Activated naive CD4-positive, alpha-beta T cell treated with anti-CD3 and anti-CD28 coated beads, Interleukin-2, amount 50 U/mL, for 72 hours (primary cell): ENCODE results near the gene CDKAL1. TPM values are rescaled to one million over a fixed set of nuclear protein-coding genes. Genes with fewer than 3 reads are reported as not detected.
A peak's percentile ranks its signal among the peaks of the same experiment; 100 is the strongest.
"Not testable (repeated sequence)": the region's sequence is repeated elsewhere in the genome, so short reads cannot be mapped to it uniquely, and the experiment has no call there.

Source experiments
- ATAC-seq, 2 donors: fragments of 150-1000 bp; cut with Tn5 transposase; 2 replicates each; pipeline ENCODE4 v1.10.0; 2021; ENCODE audit warnings: mild to moderate bottlenecking in 2 of 2, moderate library complexity in 2 of 2
- DNase-seq, 2 donors: peaks; one replicate each; pipeline ENCODE4 v3.0.0; 2021 to 2022; ENCODE audit warnings: low spot score in 2 of 2
- H3K27ac Mint-ChIP-seq, 2 donors: one replicate each; pipeline ENCODE4 v1.8.0; 2022; ENCODE audit warnings: mild to moderate bottlenecking in 2 of 2, mixed read lengths in 2 of 2
- H3K36me3 Mint-ChIP-seq, 2 donors: one replicate each; pipeline ENCODE4 v1.8.0; 2022; ENCODE audit warnings: mixed read lengths in 2 of 2
- H3K9me3 Mint-ChIP-seq, 2 donors: one replicate each; pipeline ENCODE4 v1.8.0; 2022; ENCODE audit warnings: mixed read lengths in 2 of 2
- total RNA-seq, 2 donors: library from RNA; stranded (reverse); gene quantifications; one replicate each; pipeline ENCODE4 v1.2.3, GENCODE V29; 2022

CDKAL1 gene
- total RNA-seq: 10 to 100 TPM; 24.5 to 30.3 TPM

DNA sequence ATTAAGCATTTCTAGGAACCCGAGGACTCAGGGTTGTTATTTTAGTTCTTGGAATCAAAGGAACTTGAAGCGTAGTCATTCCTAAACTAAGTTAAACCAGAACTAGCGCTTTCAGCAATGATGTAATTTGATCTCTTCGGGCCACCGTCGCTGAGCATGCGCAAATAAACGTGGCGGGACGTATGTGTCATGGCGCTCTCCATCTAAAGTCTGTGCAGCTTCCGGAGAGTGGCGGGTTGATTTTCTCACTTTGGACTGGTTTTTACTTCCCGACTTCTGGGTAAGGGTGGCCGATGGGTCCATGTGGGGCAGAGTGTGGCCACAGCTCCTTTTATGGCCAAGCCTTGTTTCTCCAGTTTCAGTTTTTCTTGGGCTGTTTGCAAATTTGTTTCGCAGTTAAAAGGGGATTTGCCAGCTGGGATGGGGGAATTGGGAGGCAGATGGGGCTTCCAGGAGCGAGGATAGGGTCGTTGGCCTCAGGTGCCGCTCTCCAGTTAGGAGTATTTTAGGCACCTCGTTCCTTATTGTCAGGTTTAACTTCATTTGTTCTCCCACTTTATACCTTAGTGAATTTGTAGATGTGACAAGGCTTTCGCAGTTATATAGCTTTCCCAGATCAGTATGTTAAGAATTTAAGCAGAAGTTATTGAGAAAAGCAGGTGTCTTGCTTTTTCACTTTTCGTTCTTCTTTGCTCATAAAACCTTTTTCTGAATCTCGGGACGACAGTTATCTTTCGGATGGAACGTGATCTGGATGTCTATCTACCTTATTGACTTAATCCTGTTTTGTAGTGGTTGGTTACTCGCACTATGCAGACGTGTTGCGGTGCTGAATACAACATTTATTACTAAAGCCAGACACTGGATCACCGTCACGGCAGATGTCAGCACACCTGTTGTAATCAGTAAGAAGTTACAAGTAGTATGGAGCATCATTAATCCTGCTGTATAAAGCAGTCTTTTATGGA is at the start of gene CDKAL1:
Gene CDKAL1 (plus strand): TSS at position 163 of the 968 bp plus-strand sequence. CDS start 11,894 bp downstream, outside the sequence.
- Mint-ChIP-seq H3K27ac (peak within 1 kb of the TSS; percentile 97 to 99), H3K36me3 (peaks cover 9 to 25% of the 10 kb centered on the region in 2 donors), H3K9me3 (no peaks in the 10 kb centered on the region)
- ATAC-seq (peak; percentile 91 to 92), DNase-seq (peak; percentile 84 to 93)

DNA sequence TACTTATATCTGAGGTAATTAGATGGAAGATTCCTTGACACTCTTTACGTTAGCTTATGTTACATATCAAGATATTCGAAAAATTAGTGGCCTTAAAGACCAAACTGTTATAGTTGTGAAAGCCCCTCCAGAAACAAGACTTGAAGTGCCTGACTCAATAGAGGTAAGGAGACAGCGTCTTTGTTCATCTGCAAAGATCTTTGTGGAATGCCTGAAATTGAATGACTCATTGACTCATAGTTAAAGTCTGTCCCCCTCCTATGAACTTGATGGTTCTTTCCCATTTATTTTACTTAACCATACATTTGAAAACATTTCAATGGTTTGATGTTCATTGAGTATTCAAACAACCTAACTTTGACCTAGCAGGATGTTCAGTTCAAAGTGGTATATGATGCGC is 47.6 kb upstream of the CDKAL1 start:
- Mint-ChIP-seq H3K27ac (peak overlapping the region in 1 of 2 donors; percentile 36), H3K9me3 (no peaks in the 10 kb centered on the region), H3K36me3 (peaks cover 46 to 60% of the 10 kb centered on the region in 2 donors)
- DNase-seq: no peak
- ATAC-seq: peak in 1 of 2 donors; percentile 34

DNA sequence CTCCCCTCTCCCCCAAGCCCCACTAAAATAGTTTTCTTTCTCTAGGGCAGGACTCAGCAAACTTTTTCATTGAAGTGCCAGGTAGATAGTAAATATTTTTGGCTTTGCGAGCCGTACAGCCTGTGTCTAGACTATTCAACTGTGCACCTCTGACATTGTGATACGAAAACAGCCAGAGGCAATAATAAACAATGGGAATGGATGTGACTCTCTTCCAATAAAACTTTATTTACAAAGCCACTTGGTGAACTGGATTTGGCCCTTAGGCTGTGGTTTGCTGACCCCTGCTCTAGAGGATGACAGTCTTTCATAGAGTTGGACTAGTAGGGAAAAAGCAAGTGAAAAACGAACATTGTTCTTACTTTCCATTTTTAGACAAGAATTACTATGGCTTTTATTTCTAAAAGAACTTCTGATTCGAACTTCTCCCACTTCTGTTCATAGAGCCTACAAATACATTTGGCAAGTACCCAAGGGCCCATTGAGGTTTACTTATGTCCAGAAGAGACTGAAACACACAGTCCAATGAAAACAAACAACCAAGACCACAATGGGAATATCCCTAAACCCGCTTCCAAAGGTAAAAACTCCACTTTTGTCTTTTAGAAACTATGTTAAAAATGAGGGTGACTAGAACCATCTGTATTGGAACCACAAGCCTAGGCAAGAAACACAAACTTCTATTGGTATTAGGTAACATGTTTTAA is 46.4 kb upstream of the CDKAL1 start:
- peak overlapping the region in 1 of 2 donors; percentile 12 for H3K27ac Mint-ChIP-seq
- ATAC-seq: no peak
- H3K9me3 Mint-ChIP-seq: no peaks in the 10 kb centered on the region
- H3K36me3 Mint-ChIP-seq: peaks cover 41 to 60% of the 10 kb centered on the region in 2 donors
- DNase-seq: no peak

DNA sequence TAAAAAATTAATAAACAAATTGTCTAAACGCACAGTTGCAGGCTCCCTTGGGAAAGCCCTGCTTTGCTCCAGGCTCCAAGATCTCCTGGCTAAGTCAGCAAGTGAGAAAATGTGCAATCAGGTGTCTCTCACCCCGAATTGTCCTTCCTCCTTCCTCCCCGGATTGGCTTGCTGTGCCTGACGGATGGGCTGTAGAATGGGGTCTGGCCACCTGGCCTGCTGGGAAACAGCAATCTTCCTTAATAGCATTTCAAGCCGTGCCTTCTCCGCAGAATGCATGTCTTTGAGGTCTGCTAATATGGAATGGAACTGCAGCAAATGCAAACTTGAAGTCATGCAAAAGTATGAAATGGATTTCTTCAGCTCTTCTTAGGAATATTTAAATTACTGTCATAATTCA is 43.7 kb upstream of the CDKAL1 start:
- Mint-ChIP-seq H3K36me3 (peaks cover 28 to 48% of the 10 kb centered on the region in 2 donors), H3K27ac (no peak overlapping the region), H3K9me3 (no peaks in the 10 kb centered on the region)
- no peak for DNase-seq
- ATAC-seq: no peak

DNA sequence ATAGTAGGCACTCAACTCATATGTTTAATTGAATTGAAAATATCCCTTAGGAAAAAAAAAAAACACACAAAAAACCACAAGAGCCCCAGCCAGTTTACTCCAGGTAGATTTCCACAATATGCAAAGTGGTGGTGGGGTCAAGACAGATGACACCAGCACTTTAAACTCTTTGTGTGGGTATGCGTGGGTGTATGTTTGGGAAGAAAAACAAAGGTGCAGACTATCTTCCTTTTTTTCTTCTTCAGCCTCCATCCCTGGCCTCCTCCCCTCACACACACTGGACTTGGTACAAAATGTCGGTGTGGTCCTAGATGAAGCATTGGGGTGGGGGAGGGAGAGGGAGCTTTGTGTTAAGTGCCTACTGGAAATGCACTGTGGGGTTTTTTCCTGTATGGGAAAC is 42.2 kb upstream of the CDKAL1 start:
- DNase-seq: no peak
- H3K9me3 Mint-ChIP-seq: no peaks in the 10 kb centered on the region

DNA sequence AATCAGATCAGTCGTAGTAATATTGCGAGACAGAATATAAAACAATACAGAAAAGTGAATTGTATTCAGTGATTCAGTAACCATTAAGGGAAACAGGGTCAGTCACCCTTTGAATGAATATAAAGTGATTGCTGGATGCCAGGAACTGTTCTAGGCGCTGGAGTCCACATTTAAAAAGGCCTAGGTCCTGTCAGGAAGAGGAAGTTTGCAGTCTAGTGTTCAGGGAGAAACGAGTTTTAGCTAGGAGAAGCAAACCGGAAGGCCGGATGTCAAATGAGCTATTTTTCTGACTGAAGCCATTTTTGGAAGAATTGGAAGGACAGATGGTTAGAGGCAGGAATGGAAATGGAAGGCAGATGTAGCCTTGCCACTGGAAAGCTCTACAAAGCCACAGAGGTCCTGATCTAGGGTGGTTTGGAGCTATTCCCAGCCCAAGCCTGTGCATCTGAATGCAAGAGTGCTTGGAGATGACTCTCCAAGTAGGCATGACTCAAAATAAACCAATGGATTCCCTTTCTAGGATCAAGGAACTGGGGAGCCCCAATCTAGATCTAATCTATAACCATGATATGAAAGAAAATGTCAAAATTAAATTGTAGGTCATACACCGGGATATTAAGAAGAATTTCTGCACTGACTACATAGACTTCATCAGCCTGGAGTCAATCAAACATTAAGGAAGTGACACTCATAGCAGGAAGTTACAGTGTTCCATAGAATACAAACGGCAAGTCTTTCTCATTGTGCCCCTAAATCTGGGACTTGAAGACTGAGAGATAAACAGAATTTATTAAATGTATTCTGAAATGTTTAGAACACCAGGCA is 36.8 kb upstream of the CDKAL1 start:
- Mint-ChIP-seq H3K27ac (no peak overlapping the region), H3K9me3 (no peaks in the 10 kb centered on the region), H3K36me3 (no peaks in the 10 kb centered on the region)
- DNase-seq (no peak), ATAC-seq (no peak)

More for the DNA sequence above, 42.2 kb upstream of the CDKAL1 start:
- H3K36me3 Mint-ChIP-seq: peaks cover 21 to 40% of the 10 kb centered on the region in 2 donors
- no peak overlapping the region for H3K27ac Mint-ChIP-seq
- ATAC-seq: no peak

DNA sequence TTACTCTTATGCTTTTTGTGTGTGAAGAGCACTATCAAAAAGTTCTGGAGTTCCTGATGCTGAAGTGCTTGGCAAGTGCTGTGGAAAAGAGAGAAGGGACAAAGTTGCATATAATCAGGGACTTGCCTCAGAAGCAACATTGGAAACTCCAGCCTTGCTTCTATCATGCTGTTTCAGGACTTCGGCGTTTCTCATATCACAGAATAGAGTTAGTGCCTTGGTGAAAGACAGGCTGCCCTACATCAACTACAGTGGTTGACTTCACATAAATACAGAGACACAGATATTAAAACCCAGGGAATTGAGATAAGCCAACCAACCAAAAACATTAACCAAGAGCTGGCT is 36.2 kb upstream of the CDKAL1 start:
- no peaks in the 10 kb centered on the region for H3K36me3 Mint-ChIP-seq
- no peak for ATAC-seq
- DNase-seq: no peak
- H3K27ac Mint-ChIP-seq: no peak overlapping the region
- no peaks in the 10 kb centered on the region for H3K9me3 Mint-ChIP-seq

DNA sequence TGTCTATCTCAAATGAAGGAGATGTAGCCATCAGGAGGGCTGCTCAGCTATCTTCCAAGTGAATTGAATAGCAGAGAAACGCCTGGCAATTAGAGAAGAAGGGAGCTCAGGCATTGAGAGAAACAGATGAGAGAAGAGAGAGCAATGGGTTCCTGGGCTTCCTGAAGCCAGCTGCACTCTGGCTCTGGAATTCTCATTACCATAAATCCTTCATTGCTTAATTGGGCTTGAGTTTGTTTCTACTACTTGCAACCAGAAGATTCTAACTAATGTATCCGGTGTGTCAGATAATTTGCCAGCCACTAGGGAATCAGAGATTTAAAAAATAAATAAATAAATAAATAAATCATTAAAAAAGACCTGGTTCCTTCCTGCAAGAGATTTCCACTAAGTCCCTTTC is 25.0 kb upstream of the CDKAL1 start:
- H3K36me3 Mint-ChIP-seq: no peaks in the 10 kb centered on the region
- no peak for ATAC-seq
- no peaks in the 10 kb centered on the region for H3K9me3 Mint-ChIP-seq

DNA sequence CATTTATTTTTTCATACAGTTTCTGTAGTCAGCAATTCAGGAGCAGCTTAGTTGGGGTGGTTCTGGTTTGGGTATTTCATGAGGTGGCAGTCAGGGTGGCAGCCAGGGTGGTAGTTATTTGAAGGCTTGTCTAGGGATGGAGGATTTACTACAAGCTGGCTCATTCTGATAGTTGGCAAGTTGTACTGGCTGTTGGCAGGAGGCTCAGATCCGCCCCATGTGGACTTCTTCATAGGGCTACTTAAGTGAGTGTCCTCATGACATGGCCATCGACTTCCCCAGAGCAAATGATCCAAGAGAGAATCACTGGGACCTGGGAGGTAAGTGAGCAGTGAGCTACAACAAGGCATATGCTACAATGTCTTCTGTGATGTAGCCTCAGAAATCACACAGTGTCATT is 22.4 kb upstream of the CDKAL1 start:
- ATAC-seq (no peak), DNase-seq (no peak)
- Mint-ChIP-seq H3K9me3 (no peaks in the 10 kb centered on the region), H3K27ac (no peak overlapping the region), H3K36me3 (no peaks in the 10 kb centered on the region)

More for the DNA sequence above, 25.0 kb upstream of the CDKAL1 start:
- H3K27ac Mint-ChIP-seq: no peak overlapping the region
- DNase-seq: no peak

DNA sequence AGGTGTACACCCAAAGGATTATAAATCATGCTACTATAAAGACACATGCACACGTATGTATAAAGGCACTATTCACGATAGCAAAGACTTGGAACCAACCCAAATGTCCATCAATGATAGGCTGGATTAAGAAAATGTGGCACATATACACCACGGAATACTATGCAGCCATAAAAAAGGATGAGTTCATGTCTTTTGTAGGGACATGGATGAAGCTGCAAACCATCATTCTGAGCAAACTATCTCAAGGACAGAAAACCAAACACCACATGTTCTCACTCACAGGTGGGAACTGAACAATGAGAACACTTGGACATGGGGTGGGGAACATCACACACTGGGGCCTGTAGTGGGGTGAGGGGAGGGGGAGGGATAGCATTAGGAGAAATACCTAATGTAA is 9.0 kb upstream of the CDKAL1 start:
- H3K27ac Mint-ChIP-seq, H3K36me3 Mint-ChIP-seq, ATAC-seq, H3K9me3 Mint-ChIP-seq, DNase-seq: not testable (repeated sequence)

DNA sequence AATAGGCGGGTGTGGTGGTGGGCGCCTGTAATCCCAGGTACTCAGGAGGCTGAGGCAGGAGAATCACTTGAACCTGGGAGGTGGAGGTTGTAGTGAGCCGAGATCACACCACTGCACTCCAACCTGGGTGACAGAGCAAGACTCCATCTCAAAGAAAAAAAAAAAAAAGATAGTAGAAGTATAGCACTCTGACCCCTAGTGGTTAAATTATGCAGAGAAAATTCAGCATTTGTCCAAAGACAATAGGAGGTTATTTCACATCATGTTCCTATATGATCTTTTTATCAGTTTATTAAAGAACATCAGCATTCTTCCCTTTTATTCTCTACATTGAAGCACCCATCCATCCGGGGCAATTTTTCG is 5.2 kb upstream of the CDKAL1 start:
- H3K36me3 Mint-ChIP-seq, H3K27ac Mint-ChIP-seq, H3K9me3 Mint-ChIP-seq, DNase-seq: not testable (repeated sequence)
- ATAC-seq: peak; percentile 67 to 69

DNA sequence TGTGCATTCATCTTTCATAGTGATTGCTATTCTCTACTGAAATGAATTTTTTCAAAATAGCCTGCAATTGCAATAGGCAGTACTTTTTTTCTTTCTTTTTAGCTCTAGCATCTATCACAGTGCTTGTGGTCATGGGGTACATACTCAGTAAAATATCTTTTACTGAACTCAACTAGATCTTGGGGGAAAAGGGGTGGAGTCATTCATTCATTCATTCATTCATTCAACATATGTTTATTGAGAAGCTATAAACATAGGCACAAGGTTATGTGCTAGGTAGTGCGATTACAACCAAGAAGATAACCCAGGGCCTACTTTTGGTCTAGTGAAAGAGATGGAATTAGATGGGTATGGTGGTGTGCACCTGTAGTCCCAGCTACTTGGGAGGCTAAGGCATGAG is 1.4 kb upstream of the CDKAL1 start:
- DNase-seq (no peak), ATAC-seq (no peak)
- peaks cover 7 to 24% of the 10 kb centered on the region in 2 donors for H3K36me3 Mint-ChIP-seq
- H3K27ac Mint-ChIP-seq: peak overlapping the region in 1 of 2 donors; percentile 99
- H3K9me3 Mint-ChIP-seq: no peaks in the 10 kb centered on the region

DNA sequence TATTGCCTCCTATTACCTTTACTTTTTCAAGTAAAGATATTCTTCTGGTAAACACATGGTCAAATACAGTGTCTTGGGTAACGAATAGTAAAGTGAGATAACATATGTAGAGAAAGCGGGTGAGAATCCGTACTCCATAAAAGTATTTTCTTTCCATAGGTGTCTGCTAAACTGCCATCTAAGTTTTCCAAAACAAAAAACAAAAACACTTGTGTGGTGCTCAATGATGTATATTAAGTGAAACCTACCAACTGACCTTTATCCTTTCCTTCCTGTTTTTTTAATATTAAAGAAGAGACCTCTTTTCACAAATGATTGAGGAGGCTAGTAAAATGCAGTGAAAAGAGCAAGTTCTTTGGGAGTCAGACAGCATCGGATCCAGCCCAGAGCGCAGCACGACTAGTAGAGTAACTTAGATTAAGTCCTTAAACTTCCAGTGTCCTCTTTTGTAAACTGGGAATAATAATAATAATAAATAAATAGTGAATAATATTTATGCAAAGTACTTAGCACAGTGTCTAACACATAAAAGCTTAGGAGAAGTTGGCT is 437 bp upstream of the CDKAL1 start:
- H3K9me3 Mint-ChIP-seq: no peaks in the 10 kb centered on the region
- H3K36me3 Mint-ChIP-seq: peaks cover 7 to 24% of the 10 kb centered on the region in 2 donors
- DNase-seq (no peak), ATAC-seq (no peak)
- H3K27ac Mint-ChIP-seq: peak overlapping the region; percentile 93 to 99

DNA sequence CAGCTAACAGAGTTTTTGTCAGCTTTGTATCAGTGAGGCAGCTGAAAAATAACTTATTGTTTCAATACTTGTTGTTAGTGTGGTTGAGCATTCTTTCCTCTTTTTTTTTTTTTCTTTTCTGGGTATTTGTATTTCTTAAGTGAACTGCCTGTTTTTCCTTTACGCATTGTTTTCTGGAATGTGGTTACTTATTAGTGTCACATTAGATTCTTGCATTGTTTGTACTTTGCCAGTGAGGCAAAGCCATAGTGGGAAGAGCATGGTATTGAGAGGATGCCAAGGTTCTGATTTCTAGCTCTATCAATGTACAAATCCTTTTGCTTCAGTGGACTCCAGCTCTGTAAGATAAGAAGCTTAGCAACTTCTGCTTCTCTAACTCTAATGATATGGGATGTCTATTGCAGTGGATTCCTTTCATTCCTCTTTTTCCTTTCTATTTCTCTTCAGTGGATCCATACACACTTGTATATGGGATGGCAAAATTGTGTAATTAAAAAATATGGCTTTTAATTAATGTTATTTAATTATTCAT is 3.9 kb downstream of the CDKAL1 start:
- ATAC-seq (no peak), DNase-seq (no peak)
- Mint-ChIP-seq H3K36me3 (peaks cover 27 to 28% of the 10 kb centered on the region in 2 donors), H3K27ac (no peak overlapping the region), H3K9me3 (no peaks in the 10 kb centered on the region)

DNA sequence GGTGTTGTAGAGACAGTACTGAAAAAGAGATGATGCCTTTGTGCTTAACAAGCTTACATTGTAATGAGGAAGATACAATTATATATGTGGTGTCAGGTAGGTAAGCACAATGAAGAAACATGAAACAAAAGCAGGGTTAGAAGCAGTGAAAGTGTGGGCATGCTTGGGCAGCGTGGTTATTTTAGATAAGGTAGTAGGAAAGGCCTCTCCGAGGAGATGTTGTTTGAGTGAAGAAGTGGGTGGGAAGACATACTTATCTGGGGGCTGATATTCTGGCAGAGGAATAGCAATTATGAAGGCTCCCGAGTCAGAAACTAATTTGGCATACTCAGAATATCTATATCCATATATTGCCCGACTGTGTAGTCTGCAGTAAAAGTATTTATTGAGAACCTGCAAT is 4.7 kb downstream of the CDKAL1 start:
- Mint-ChIP-seq H3K9me3 (no peaks in the 10 kb centered on the region), H3K27ac (no peak overlapping the region), H3K36me3 (peaks cover 27 to 28% of the 10 kb centered on the region in 2 donors)
- ATAC-seq (no peak), DNase-seq (no peak)

DNA sequence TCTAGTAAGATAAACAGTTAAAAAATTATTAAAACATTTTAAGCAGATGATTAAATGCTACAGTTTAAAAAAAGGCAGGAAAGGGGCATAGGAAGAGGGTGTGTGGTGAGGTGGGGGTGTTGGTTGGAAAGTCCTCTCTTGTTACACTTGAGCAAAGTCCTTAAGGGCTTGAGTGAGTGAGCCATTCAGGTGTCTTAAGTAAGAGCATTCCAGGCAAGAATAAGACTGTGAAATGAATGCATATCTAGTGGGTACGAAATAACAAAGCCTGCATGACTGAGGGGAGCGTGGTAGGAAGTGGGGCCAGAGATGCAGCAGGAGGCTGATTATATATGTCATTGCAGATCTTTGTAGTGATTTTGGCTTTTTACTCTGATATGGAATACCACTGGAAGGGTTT is 5.1 kb downstream of the CDKAL1 start:
- DNase-seq (no peak), ATAC-seq (no peak)
- no peak overlapping the region for H3K27ac Mint-ChIP-seq
- peaks cover 25 to 26% of the 10 kb centered on the region in 2 donors for H3K36me3 Mint-ChIP-seq
- no peaks in the 10 kb centered on the region for H3K9me3 Mint-ChIP-seq
